ENCODE results near the gene OGFOD2.
A peak's percentile ranks its signal among the peaks of the same experiment; 100 is the strongest.
"Not testable (repeated sequence)": the region's sequence is repeated elsewhere in the genome, so short reads cannot be mapped to it uniquely, and the experiment has no call there.

OGFOD2 gene

DNA sequence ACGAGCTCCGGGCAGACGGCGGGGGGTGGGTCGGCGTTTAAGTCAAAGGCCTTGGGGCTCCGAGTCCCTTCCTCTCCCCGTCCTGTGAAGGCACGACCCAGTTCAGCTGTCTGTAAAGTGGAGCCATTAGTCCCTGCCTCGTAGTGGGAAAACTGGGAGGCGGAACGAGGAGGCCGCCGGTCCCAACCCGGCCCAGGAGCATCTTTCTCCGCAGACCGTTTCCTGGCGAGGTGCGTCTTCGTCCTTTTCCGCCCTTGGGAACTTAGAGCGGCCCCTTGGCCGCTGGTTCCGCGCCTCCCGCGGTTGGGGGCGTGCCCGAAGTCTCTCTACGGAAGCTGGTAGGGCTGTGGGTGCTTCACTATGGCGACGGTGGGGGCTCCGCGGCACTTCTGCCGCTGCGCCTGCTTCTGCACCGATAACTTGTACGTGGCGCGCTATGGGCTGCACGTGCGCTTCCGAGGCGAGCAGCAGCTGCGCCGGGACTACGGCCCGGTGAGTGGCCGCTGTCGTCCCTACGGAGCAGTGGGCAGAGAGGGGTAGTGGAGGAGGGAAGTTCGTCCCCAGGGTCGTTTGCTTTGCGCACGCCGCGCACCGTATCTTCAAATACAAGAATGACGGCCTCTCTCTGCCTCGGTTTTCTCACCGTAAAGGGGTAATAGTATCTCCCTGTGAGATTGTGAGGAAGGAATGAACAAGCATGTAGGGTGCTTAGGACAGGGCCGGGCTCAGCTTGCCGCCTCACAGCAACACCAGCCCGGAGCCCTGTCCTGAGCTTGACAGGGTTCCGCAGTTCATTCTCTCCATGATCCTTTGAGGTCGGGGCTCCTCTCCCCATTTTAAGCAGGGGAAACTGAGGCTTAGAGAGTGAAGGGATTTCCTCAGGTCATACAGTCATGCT lies at the start of gene OGFOD2:
Gene OGFOD2 (plus strand): TSS at position 353 of the 898 bp plus-strand sequence. CDS start 8 bp downstream, at position 361.
- Histone ChIP-seq H3K4me1 (ENCODE audit: control insufficient read depth, insufficient read depth, low read length) (peaks cover 3% of the 10 kb centered on the region), H3K9ac (ENCODE audit: low read depth, low read length) (peak within 1 kb of the TSS; percentile 100), H3K27me3 (ENCODE audit: control insufficient read depth, insufficient read depth, low read length) (no peaks in the 10 kb centered on the region), H3K9me3 (ENCODE audit: control insufficient read depth, insufficient read depth, low read length) (no peaks in the 10 kb centered on the region), H3K36me3 (ENCODE audit: control insufficient read depth, insufficient read depth, low read length) (peaks cover 6% of the 10 kb centered on the region), H3K4me3 (ENCODE audit: low read depth, low read length) (peak within 1 kb of the TSS; percentile 99)

GRCh38 chr12:122927756-122928403 lies 47.2 kb upstream of the OGFOD2 start:
- Histone ChIP-seq H3K9ac (ENCODE audit: low read depth, low read length) (no peak overlapping the region), H3K36me3 (ENCODE audit: control insufficient read depth, insufficient read depth, low read length) (peaks cover 2% of the 10 kb centered on the region), H3K4me1 (ENCODE audit: control insufficient read depth, insufficient read depth, low read length) (no peaks in the 10 kb centered on the region), H3K4me3 (ENCODE audit: low read depth, low read length) (no peak overlapping the region), H3K27me3 (ENCODE audit: control insufficient read depth, insufficient read depth, low read length) (no peaks in the 10 kb centered on the region), H3K9me3 (ENCODE audit: control insufficient read depth, insufficient read depth, low read length) (no peaks in the 10 kb centered on the region)

GRCh38 chr12:122928404-122929147 lies 46.5 kb upstream of the OGFOD2 start:
- H3K4me3 ChIP-seq (ENCODE audit: low read depth, low read length), result no peak overlapping the region
- H3K9me3 ChIP-seq (ENCODE audit: control insufficient read depth, insufficient read depth, low read length), result no peaks in the 10 kb centered on the region
- no peaks in the 10 kb centered on the region for H3K27me3 ChIP-seq (ENCODE audit: control insufficient read depth, insufficient read depth, low read length)
- peaks cover 2% of the 10 kb centered on the region for H3K36me3 ChIP-seq (ENCODE audit: control insufficient read depth, insufficient read depth, low read length)
- no peak overlapping the region for H3K9ac ChIP-seq (ENCODE audit: low read depth, low read length)
- no peaks in the 10 kb centered on the region for H3K4me1 ChIP-seq (ENCODE audit: control insufficient read depth, insufficient read depth, low read length)

- Histone ChIP-seq H3K27me3 (ENCODE audit: control insufficient read depth, insufficient read depth, low read length) (no peaks in the 10 kb centered on the region), H3K4me3 (ENCODE audit: low read depth, low read length) (no peak overlapping the region), H3K9me3 (ENCODE audit: control insufficient read depth, insufficient read depth, low read length) (no peaks in the 10 kb centered on the region), H3K9ac (ENCODE audit: low read depth, low read length) (no peak overlapping the region), H3K36me3 (ENCODE audit: control insufficient read depth, insufficient read depth, low read length) (peaks cover 2% of the 10 kb centered on the region), H3K4me1 (ENCODE audit: control insufficient read depth, insufficient read depth, low read length) (no peaks in the 10 kb centered on the region)
These were observed 45.9 kb upstream of the OGFOD2 start for GRCh38 chr12:122929148-122929538.

DNA sequence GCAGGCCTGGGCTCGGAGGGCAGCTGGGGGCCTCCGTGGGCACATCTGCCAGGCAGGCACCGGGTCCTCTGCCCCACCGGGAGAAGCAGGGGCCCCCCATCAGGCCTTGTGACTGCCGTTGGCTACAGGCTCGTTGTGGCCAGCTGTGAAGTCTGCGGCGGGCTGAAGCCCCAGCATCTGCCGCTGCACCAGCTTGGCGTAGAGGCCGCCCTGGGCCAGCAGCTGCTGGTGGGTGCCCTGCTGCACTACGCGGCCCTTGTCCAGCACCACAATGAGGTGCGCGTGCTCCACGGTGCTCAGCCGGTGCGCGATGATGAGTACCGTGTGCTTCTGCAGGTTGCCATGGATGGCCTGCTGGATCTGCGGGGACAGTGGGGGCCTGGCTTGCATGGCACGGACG lies 45.2 kb upstream of the OGFOD2 start:
- H3K9ac ChIP-seq (ENCODE audit: low read depth, low read length), result no peak overlapping the region
- no peaks in the 10 kb centered on the region for H3K27me3 ChIP-seq (ENCODE audit: control insufficient read depth, insufficient read depth, low read length)
- peaks cover 2% of the 10 kb centered on the region for H3K36me3 ChIP-seq (ENCODE audit: control insufficient read depth, insufficient read depth, low read length)
- H3K4me1 ChIP-seq (ENCODE audit: control insufficient read depth, insufficient read depth, low read length), result no peaks in the 10 kb centered on the region
- H3K4me3 ChIP-seq (ENCODE audit: low read depth, low read length), result no peak overlapping the region
- no peaks in the 10 kb centered on the region for H3K9me3 ChIP-seq (ENCODE audit: control insufficient read depth, insufficient read depth, low read length)

- Histone ChIP-seq H3K4me1 (ENCODE audit: control insufficient read depth, insufficient read depth, low read length) (no peaks in the 10 kb centered on the region), H3K36me3 (ENCODE audit: control insufficient read depth, insufficient read depth, low read length) (peaks cover 2% of the 10 kb centered on the region), H3K27me3 (ENCODE audit: control insufficient read depth, insufficient read depth, low read length) (no peaks in the 10 kb centered on the region), H3K9ac (ENCODE audit: low read depth, low read length) (no peak overlapping the region), H3K4me3 (ENCODE audit: low read depth, low read length) (no peak overlapping the region), H3K9me3 (ENCODE audit: control insufficient read depth, insufficient read depth, low read length) (no peaks in the 10 kb centered on the region)
These were observed 42.8 kb upstream of the OGFOD2 start for GRCh38 chr12:122932207-122932606.

DNA sequence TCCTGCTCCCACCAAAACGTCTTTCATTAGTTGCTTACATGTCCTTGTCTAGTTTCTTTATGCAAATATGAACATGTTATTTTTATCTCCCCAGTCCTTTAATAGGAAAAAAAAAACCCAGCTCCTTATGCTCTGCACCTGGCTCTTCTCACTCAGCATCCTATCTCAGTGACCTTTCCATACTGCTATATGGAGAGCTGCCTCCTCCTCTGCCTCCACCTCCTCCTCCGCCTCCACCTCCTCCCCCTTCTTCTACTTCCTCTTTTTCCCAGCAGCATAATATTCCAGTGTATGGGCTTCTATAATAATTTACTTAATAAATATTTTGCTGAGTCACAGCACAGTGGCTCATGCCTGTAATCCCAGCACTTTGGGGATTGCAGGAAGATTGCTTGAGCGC lies 40.3 kb upstream of the OGFOD2 start:
- H3K4me3 ChIP-seq (ENCODE audit: low read depth, low read length), result no peak overlapping the region
- H3K9me3 ChIP-seq (ENCODE audit: control insufficient read depth, insufficient read depth, low read length), result no peaks in the 10 kb centered on the region
- H3K4me1 ChIP-seq (ENCODE audit: control insufficient read depth, insufficient read depth, low read length), result no peaks in the 10 kb centered on the region
- no peaks in the 10 kb centered on the region for H3K27me3 ChIP-seq (ENCODE audit: control insufficient read depth, insufficient read depth, low read length)
- peaks cover 4% of the 10 kb centered on the region for H3K36me3 ChIP-seq (ENCODE audit: control insufficient read depth, insufficient read depth, low read length)
- H3K9ac ChIP-seq (ENCODE audit: low read depth, low read length), result no peak overlapping the region

DNA sequence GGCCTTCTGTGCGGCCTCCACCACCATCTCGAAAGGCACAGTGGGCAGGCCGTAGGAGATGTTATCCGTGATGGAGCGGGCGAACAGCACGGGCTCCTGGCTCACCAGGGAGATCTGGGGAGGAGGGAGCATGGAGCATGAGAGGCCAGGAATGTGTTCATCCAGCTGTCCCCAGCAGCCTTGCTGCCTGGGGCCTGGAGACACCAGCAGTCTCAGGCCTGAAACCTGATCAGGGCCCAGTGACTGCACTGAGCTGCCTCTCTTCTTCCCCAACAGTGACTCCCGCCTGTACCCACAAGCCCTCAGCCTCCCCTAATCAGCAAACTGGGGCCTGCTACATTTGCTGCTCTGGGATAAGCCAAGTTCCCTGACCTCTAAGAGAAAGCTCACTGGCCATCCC lies 39.7 kb upstream of the OGFOD2 start:
- H3K27me3 ChIP-seq (ENCODE audit: control insufficient read depth, insufficient read depth, low read length), result no peaks in the 10 kb centered on the region
- no peak overlapping the region for H3K9ac ChIP-seq (ENCODE audit: low read depth, low read length)
- H3K4me1 ChIP-seq (ENCODE audit: control insufficient read depth, insufficient read depth, low read length), result no peaks in the 10 kb centered on the region
- no peaks in the 10 kb centered on the region for H3K9me3 ChIP-seq (ENCODE audit: control insufficient read depth, insufficient read depth, low read length)
- no peak overlapping the region for H3K4me3 ChIP-seq (ENCODE audit: low read depth, low read length)
- H3K36me3 ChIP-seq (ENCODE audit: control insufficient read depth, insufficient read depth, low read length), result peaks cover 4% of the 10 kb centered on the region

DNA sequence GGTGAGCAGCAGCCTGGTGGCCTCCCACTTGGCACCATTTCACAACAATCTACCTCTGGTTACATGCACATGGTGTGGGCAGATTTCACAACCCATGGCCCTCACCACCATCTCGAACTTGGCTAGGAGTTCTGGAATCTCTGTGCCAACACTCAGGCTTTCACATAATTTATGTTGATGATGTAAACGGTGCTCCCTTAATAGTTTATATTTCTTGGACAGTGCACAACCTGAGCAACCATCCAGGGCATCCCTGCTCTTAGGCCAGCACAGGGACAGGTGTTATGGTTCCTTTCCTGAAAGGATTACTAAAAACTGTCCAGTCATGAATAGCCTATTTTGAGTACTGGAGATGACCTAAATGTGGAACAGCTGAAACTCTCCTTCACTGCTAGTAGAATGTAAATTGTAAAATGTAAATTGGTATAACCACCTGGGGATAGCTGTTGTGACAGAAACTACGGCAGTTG lies 37.4 kb upstream of the OGFOD2 start:
- no peaks in the 10 kb centered on the region for H3K9me3 ChIP-seq (ENCODE audit: control insufficient read depth, insufficient read depth, low read length)
- no peak overlapping the region for H3K4me3 ChIP-seq (ENCODE audit: low read depth, low read length)
- peaks cover 4% of the 10 kb centered on the region for H3K36me3 ChIP-seq (ENCODE audit: control insufficient read depth, insufficient read depth, low read length)
- no peaks in the 10 kb centered on the region for H3K4me1 ChIP-seq (ENCODE audit: control insufficient read depth, insufficient read depth, low read length)
- H3K9ac ChIP-seq (ENCODE audit: low read depth, low read length), result no peak overlapping the region
- H3K27me3 ChIP-seq (ENCODE audit: control insufficient read depth, insufficient read depth, low read length), result no peaks in the 10 kb centered on the region

DNA sequence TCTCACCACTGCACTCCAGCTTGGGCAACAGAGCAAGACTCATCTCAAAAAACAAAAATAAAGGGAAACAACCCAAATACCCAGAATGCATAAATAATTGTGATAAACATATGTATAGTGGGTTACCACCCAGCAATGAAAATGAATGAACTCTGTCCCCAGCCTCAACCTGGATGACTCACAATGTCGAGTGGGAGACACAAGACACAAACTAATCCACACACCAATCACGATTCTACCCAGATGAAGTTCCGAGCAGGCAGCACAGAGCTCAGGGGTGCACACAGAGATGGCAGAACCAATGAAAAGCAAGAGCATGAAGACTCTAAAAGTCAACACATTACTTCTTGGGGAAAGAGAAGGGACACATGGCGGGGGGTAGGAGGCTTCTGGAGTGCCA lies 35.9 kb upstream of the OGFOD2 start:
- no peak overlapping the region for H3K4me3 ChIP-seq (ENCODE audit: low read depth, low read length)
- no peak overlapping the region for H3K9ac ChIP-seq (ENCODE audit: low read depth, low read length)
- no peaks in the 10 kb centered on the region for H3K27me3 ChIP-seq (ENCODE audit: control insufficient read depth, insufficient read depth, low read length)
- peaks cover 4% of the 10 kb centered on the region for H3K36me3 ChIP-seq (ENCODE audit: control insufficient read depth, insufficient read depth, low read length)
- H3K9me3 ChIP-seq (ENCODE audit: control insufficient read depth, insufficient read depth, low read length), result no peaks in the 10 kb centered on the region
- H3K4me1 ChIP-seq (ENCODE audit: control insufficient read depth, insufficient read depth, low read length), result no peaks in the 10 kb centered on the region

GRCh38 chr12:122941351-122941750 lies 33.7 kb upstream of the OGFOD2 start:
- not testable (repeated sequence) for H3K36me3 ChIP-seq (ENCODE audit: control insufficient read depth, insufficient read depth, low read length); H3K4me1 ChIP-seq (ENCODE audit: control insufficient read depth, insufficient read depth, low read length); H3K9ac ChIP-seq (ENCODE audit: low read depth, low read length); H3K9me3 ChIP-seq (ENCODE audit: control insufficient read depth, insufficient read depth, low read length); H3K4me3 ChIP-seq (ENCODE audit: low read depth, low read length); H3K27me3 ChIP-seq (ENCODE audit: control insufficient read depth, insufficient read depth, low read length)

All from iPS-15b (cell line).